Retinal pigment epithelial cell (primary cell): ENCODE data around the gene ZMAT1.
A peak's percentile ranks its signal among the peaks of the same experiment; 100 is the strongest.

Experiments
- DNase-seq: peaks from one replicate; pipeline ENCODE4 v3.0.0-alpha.2; 2010; ENCODE audit warnings: low read depth
- H3K4me3 ChIP-seq: 2 replicates; pipeline ENCODE4 v1.5.1; 2011; ENCODE audit warnings: mild to moderate bottlenecking, low read length, control low read depth, moderate library complexity
- TF ChIP-seq, protein P1 (sequence below): conservative IDR thresholded peaks from 2 replicates; pipeline ENCODE4 v1.5.1; 2011; ENCODE audit warnings: low read depth, low read length, control low read depth, inconsistent platforms

Gene ZMAT1

DNA sequence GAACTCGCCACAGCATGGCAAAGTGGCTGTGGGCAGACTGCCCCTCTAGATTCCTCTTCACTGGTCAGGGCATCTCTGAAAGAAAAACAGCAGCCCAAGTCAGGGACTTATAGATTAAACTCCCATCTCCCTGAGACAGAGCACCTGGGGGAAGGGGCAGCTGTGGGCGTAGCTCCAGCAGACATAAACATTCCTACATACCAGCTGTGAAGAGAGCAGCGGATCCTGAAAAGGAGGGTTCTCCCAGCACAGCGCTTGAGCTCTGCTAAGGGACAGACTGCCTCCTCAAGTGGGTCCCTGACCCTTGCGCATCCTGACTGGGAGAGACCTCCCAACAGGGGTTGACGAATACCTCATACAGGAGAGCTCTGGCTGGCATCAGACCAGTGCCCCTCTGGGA, 18.8 kb upstream of the ZMAT1 start:
- TF ChIP-seq, protein P1, sequence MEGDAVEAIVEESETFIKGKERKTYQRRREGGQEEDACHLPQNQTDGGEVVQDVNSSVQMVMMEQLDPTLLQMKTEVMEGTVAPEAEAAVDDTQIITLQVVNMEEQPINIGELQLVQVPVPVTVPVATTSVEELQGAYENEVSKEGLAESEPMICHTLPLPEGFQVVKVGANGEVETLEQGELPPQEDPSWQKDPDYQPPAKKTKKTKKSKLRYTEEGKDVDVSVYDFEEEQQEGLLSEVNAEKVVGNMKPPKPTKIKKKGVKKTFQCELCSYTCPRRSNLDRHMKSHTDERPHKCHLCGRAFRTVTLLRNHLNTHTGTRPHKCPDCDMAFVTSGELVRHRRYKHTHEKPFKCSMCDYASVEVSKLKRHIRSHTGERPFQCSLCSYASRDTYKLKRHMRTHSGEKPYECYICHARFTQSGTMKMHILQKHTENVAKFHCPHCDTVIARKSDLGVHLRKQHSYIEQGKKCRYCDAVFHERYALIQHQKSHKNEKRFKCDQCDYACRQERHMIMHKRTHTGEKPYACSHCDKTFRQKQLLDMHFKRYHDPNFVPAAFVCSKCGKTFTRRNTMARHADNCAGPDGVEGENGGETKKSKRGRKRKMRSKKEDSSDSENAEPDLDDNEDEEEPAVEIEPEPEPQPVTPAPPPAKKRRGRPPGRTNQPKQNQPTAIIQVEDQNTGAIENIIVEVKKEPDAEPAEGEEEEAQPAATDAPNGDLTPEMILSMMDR = no peak
- H3K4me3 ChIP-seq = no peak overlapping the region
- DNase-seq = no peak

DNA sequence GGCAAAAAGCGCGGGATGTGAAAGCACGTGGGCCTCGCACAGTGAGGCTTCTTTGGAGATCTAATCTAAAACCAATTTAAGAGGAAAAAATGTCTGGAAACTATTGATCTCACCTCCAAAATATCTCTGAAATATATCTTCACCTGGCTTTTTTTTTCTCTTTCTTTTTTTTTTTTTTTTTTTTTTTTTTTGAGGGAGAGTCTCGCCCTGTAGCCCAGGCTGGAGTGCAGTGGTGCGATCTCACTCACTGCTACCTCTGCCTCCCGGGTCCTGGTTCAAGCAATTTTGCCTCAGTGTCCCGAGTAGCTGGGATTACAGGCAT, 383 bp upstream of the ZMAT1 start:
- no peak for DNase-seq
- TF ChIP-seq, protein P1 = no peak
- H3K4me3 ChIP-seq = peak overlapping the region; percentile 60

DNA sequence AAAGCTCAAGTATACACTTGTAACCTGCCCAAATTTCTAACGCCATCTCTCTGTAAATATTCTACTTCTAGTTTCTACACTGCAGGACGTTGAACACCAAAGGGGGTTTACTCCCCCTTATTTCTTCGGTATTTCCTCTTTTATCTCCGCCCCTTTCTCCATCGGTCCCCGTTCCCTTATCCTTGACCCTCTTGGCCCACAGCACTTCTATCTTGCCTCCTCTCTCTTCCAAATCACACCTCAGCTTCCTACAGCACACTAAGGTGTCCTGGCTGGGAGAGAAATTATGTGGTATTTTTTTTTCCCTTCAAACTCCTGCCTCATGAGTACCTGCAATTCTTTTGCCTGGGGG, 715 bp downstream of the ZMAT1 start:
- TF ChIP-seq, protein P1 = no peak
- DNase-seq = no peak
- H3K4me3 ChIP-seq = peak overlapping the region; percentile 60

DNA sequence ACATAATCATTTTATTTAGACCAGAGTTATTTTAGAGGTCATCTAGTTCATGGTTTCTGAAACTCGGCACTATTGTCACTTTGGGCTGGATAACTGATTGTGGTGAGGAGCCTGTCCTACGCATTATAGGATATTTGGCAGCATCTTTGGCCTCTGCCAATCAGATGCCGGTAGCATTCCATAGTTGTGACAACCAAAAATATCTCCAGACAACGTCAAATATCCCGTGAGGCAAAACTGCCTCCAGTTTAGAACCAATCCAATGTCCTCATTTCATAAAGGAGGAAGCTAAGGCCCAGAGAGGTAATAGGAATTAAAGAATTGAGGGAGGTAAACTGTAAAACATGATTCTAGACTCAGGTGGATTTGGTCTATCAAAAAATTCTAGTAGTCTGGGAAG, 6.1 kb downstream of the ZMAT1 start:
- DNase-seq = no peak
- H3K4me3 ChIP-seq = no peak overlapping the region
- TF ChIP-seq, protein P1 = no peak

DNA sequence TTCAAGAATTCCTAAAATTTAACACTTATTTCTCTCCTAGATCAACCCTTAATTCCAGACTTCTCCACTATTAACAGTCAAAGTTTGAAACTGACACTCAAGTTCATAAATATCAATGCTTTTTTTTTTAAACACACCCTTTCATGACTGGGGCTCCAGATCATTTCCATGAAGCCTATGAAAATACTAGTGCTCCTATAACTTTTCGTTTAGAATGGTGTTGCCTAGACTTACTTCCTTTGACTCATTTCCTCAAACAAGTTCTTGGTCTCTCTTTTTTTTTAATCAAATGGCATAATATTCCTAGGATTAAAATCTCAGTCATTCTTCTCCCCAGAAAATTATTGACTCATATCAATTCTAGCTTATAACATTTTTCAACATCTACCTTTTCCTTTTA, 13.1 kb downstream of the ZMAT1 start:
- TF ChIP-seq, protein P1 = no peak
- DNase-seq = no peak
- H3K4me3 ChIP-seq = no peak overlapping the region

DNA sequence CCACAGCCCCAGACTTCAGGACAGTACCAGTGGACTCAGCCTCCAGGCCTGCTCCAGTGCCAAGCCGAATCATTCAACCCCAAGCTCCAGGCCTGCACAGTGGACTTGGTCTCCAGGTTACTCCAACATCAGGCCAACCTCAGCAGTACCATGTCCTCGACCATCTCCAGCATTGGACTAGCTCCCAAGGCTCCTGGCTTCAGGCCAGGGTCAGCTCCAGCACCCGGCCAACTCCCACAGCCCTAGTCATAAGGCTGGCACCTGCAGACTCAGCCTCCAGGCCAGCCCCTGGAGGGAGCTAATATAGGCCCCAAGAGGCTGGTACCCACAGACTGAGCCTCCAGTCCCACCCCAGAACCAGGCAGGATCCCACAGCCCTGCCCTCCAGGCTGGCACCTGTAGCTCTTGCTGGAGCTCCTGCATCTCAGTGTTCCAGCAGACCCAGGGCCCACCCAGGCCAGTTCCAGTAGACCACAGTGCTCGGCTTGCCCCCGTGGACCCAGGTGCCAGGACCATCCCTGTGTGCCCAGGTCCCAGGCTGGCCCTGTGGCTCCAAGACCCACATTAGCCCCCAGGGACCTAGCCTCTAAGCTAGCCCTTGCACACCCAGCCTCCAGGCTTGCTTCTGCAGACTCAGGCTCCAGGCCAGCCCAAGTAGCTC, 25.6 kb downstream of the ZMAT1 start:
- TF ChIP-seq, protein P1 = no peak
- H3K4me3 ChIP-seq = no peak overlapping the region
- no peak for DNase-seq

DNA sequence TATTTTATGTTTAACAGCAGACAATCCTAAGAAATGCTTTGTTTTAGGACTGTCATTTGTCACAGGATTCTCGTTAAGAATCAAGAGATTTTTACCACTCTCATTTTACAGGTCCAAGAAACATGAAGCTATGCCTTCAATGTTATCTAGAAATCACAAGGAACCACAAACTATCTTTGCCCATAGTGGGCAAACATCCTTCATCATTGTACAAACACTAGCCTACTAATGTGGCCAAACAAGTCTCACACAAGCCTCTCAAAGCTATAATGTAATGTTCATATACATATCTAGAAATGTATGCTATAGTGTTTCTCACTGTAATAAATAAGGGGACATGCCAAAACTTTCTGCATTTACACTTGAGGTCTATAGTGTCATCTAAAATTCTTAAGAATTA, 26.8 kb downstream of the ZMAT1 start:
- DNase-seq = no peak
- TF ChIP-seq, protein P1 = no peak
- no peak overlapping the region for H3K4me3 ChIP-seq
